GM08714 (cell line): Measurements from ENCODE around the gene MAGT1.
"Not testable (repeated sequence)": the region's sequence is repeated elsewhere in the genome, so short reads cannot be mapped to it uniquely, and the experiment has no call there.

Experiments used
- H3K4me3 ChIP-seq: fragments of 200-500 bp; sonication (Bioruptor generic); 2 replicates; pipeline ENCODE4 v1.5.1; 2014; ENCODE audit warnings: mild to moderate bottlenecking, low read length, inconsistent platforms
- ZNF274 ChIP-seq: IDR thresholded peaks from 2 replicates; pipeline ENCODE4 v1.6.1; 2012; ENCODE audit warnings: mild to moderate bottlenecking, low read depth, low read length

Gene MAGT1

DNA sequence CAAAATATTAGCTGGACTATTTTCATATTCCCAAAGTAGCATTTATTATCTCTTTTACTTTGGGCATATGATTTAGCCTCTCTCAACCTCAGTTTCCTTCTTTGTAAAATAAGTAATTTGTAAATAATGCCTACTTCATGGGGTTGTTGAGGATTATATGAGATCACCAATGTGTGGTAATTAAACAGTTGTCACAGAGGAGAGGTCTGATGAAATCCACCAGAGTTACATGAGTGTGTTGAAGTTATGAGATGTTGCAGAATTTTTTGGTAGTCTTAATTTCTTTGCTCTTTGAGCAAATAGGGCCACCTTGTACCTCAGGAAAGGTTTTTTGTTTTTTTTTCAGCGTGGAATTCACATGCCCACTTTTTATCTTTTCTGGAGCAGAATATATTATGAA is 5.5 kb upstream of the MAGT1 start:
- TF ChIP-seq ZNF274 = no peak
- peak overlapping the region; percentile 99; the same call in 1 of the 2 replicates for H3K4me3 ChIP-seq

DNA sequence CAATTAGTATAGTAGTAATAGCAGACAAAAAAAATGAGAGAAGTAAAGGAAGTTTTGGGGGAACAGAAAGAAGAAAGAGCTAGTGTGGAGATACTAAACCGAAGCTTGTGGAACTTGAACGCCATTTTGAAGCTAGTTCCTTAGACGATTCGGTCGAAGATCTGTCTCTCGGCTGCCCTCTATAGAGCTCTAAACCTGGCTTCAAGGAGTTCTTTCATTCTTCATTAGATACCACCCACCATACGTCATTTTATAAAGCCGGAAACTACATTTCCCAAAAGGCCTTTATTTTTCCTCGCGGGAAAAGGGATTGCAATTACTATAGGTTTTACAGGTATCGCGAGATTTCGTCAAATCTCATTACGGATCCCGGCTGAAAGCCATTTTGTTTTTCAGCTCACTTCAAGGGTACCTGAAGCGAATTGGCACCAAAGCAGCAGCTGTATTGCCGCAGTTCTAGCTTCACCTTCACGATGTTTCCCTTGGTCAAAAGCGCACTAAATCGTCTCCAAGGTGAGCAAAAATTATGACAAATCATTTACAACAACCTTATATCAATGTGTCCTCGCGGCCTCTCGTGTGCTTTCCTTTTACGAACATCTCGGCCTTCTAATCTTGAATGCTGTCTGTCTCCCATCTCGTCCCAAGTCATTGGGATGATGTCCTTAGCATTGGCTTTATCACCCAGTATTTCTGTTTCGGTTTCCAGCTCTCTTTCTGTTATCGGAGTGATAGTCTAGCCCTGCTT is 4.0 kb upstream of the MAGT1 start, which contains the start of gene COX7B:
TSS of gene COX7B (plus strand) at position 388 of the 748 bp plus-strand sequence. CDS start at position 474, 86 bp downstream.
- TF ChIP-seq ZNF274 = no peak
- H3K4me3 ChIP-seq = peak within 1 kb of the TSS; percentile 99

DNA sequence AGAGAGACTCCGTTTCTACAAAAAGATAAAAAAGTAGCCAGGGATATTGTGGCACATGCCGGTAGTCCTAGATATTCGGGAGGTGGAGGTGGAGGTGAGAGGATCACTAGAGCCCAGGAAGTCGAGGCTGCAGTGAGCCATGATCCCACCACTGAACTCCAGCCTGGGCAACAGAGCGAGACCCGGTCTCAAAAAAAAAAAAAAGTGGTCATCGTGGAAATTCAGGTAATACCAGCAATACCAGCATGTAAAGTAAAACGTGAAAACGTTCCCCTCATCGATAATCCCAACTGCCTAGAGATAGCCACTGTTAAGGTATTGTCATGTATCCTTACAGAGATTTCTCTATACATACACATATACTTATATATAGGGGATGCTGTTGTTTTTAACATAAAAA is 1.5 kb downstream of the MAGT1 start:
- no peak for TF ChIP-seq ZNF274
- peak overlapping the region; percentile 78 for H3K4me3 ChIP-seq

DNA sequence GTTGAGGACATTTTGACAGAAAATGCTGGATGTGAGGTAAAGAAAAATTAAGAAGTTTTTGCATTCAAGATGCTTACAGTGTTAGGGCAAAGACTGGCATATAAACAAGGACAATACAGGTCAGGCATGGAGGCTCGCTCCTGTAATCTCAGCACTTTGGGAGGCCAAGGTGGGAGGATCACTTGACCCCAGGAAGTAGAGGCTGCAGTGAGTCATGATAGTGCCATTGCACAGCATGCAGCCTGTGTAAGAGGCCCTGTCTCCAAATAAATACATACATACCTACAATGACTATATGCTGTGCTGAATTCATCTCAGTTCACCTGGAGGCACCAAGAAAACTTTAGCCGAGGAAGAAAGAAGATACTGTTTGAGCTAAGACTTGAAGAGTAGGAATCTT is 2.3 kb downstream of the MAGT1 start:
- no peak for TF ChIP-seq ZNF274
- no peak overlapping the region for H3K4me3 ChIP-seq

DNA sequence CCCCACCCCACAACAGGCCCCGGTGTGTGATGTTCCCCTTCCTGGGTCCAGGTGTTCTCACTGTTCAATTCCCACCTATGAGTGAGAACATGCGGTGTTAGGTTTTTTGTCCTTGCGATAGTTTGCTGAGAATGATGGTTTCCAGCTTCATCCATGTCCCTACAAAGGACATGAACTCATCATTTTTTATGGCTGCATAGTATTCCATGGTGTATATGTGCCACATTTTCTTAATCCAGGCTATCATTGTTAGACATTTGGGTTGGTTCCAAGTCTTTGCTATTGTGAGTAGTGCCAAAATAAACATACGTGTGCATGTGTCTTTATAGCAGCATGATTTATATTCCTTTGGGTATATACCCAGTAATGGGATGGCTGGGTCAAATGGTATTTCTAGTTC is 13.8 kb downstream of the MAGT1 start:
- H3K4me3 ChIP-seq = not testable (repeated sequence)

DNA sequence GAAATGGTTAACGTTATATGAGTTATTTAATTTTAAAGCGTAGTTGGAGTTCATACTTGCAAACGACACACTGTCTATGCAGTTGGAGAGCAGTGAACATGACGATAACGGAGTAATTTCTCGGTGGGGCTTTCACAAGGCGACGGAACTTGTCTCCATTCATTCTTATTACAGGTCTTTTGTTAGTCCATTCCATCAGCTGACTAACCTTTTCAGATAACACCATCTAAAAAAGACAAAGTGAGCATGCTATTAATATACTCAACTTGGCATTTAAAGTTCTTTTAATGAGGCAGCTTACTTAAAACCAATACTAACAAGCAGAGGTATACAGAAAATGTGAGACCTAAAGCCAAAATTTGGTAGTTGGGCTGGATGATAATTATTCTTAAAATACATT is 19.9 kb downstream of the MAGT1 start:
- no peak for TF ChIP-seq ZNF274

DNA sequence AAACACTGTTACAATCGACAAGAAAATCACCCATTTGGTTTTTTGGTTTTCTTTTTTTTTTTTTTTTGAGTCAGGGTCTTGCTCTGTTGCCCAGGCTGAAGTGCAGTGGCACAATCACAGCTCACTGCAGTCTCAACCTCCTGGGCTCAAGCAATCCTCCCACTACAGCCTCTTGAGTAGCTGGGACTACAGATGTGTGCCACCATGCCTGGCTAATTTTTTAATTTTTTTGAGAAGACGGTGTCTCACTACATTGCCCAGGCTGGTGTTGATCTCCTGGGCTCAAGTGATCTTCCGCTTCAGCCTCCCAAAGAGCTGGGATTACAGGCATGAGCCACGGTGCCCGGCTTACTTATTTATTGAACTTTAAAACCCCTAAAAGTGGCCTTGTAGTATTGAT is 63.7 kb downstream of the MAGT1 start:
- H3K4me3 ChIP-seq = not testable (repeated sequence)

More for the DNA sequence above, 19.9 kb downstream of the MAGT1 start:
- H3K4me3 ChIP-seq = no peak overlapping the region

DNA sequence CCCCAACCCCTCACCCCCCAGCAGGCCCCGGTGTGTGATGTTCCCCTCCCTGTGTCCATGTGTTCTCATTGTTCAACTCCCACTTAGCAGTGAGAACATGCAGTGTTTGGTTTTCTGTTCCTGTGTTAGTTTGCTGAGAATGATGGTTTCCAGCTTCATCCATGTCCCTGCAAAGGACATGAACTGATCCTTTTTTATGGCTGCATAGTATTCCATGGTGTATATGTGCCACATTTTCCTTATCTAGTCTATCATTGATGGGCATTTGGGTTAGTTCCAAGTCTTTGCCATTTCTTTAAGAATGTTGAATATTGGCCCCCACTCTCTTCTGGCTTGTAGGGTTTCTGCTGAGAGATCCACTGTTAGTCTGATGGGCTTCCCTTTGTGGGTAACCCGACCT is 73.2 kb downstream of the MAGT1 start:
- not testable (repeated sequence) for H3K4me3 ChIP-seq

DNA sequence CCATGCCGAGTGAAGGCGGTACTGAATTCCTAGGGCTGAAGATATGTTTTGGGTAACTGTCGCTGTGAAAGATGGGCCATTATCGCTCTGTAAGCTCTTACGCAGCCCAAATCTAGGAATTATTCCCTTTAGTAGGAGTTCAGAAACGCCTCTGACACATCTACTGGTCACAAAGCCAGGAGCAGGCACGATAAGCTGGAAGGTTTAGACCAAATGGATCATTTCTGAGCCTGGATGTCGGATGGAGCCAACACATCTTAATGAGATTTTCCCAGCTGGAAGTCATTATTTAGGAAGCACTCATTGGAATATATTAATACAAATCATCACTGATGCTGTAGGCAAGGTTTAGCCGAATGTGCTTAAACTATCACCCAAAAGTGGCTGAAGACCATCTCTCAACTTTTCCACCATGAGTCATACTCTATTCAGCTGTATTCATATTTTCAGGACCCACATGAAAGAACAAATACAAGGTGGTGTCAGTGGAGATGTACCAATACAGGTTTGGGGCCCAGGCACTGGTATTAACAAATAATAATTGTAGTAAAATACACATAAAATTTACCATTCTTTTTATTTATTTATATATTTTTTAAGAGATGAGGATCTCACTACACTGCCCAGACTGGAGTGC is 75.0 kb downstream of the MAGT1 start:
- H3K4me3 ChIP-seq = no peak overlapping the region
- no peak for TF ChIP-seq ZNF274

DNA sequence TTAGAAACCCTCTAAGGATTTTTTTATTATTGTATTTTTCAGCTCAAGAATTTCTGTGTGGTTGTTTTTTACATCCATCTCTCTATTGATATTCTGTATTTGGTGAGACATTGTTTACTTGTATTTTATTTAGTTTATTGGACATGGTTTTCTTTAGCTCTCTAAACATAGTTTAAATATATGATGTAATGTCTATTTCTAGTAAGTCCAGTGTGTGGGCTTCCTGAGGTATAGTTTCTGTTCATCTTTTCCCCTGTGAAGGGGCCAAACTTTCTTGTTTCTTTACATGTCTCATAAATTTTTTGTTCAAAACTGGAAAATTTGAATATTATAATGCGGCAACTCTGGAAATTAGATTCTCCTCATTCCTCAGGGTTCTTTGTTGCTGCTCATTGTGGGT is 81.0 kb downstream of the MAGT1 start:
- TF ChIP-seq ZNF274 = no peak
- no peak overlapping the region for H3K4me3 ChIP-seq

DNA sequence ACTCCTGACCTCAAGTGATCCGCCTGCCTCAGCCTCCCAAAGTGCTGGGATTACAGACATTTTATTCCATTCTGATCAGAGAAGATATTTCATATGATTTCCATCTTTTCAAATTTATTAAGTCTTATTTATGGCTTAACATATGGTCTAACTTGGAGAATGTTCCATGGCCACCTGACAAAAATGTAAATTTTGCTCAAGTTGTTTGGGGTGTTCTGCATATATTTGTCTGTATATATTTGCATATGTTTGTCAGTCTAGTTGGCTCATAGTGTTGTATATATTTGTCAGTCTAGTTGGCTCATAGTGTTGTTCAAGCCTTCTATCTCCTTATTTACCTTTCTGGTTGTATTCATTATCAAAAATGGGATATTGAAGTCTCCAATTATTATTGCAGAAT is 93.0 kb downstream of the MAGT1 start:
- no peak overlapping the region for H3K4me3 ChIP-seq
- TF ChIP-seq ZNF274 = no peak

DNA sequence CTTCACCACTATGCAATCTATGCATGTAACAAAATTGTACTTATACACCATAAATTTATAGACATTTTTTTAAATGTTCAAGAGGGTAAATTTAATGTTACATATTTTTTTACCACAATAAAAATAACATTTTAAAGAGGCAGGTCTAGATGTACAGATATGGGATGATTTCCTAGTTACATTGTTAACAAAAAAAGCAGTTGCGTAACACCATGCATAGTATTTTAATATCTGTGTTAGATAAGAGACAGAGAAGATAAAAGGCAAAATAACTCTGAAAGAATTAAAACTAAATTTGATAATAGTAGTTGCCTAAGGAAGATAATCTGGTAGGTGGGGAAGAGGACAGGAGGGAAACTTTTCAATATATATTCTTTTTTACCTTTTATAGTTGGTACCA is 100.1 kb downstream of the MAGT1 start:
- no peak overlapping the region for H3K4me3 ChIP-seq
- no peak for TF ChIP-seq ZNF274

DNA sequence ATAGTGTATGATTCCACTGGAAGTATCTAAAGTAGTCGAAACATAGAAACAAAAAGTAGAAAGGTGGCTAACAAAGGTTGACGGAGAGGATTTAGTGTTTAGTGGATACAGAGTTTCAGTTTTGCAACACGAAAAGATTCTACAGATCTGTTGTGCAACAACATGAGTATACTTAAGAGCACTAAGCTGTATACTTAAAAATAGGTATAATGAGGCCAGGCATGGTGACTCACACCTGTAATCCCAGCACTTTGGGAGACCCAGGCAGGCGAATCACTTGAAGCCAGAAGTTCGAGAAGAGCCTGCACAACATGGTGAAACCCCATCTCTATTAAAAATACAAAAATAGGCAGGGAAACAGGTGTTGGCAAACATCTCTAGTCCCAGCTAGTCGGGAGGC is 101.3 kb downstream of the MAGT1 start:
- no peak overlapping the region for H3K4me3 ChIP-seq
- no peak for TF ChIP-seq ZNF274

DNA sequence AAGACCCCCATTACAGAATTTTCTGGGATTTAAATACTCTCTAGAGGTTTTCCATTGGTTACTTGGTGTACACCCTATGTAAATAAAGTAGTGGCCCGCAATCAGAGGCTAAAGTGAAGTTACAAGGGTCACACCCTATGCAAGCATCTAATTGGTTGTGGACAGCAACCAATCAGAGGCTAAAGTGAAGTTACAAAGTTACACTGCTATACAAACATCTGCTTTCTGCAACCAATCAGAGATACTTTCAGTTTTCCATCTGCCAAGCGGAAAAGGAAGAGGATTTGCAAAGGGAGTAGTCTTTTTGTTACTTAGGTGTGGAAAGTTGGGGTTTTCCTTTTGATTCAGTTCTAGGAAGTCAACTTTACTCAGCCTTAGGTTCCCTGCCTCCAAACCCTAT is 107.2 kb downstream of the MAGT1 start:
- H3K4me3 ChIP-seq = peak overlapping the region; percentile 33; the same call in 1 of the 2 replicates
- no peak for TF ChIP-seq ZNF274

DNA sequence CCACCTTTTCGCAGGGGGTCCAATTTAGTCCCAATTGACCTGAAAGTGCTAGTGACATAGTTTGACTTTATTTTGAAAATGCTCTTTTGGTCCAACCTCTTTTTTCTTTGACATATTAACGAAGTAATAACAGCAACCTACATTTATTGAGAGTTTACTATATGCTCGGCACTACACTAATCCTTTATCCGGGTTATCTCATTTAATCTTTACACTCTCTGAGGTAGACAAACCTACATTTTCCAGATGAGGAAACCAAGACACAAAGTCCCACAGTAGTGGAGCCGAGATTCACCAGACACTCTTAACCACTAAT is 108.9 kb downstream of the MAGT1 start:
- TF ChIP-seq ZNF274 = no peak
- H3K4me3 ChIP-seq = peak overlapping the region; percentile 99
